Frontal cortex (tissue), 4 donors: ENCODE data around the gene ALDOC. TPM values are rescaled to one million over a fixed set of nuclear protein-coding genes. Genes with fewer than 3 reads are reported as not detected.
"Not testable (repeated sequence)": the region's sequence is repeated elsewhere in the genome, so short reads cannot be mapped to it uniquely, and the experiment has no call there.

ENCODE experiments used
- DNase-seq, 2 donors: peaks; one replicate each; pipeline ENCODE4 v3.0.0; 2012; ENCODE audit warnings: low spot score in 2 of 2
- FAIRE-seq: peaks from 2 replicates; lab custom pipeline; 2012; peaks lifted over from hg19 to GRCh38; lab: Jason Lieb, UNC
- total RNA-seq: library from RNA; depleted of rRNA; stranded (reverse); fragments of >200 nt; gene quantifications from one replicate; pipeline ENCODE4 v1.2.3, GENCODE V29; 2014
- donor health status: control.
- donor health status: control.
- donor health status: control.

The ALDOC gene
- 56.7 TPM for total RNA-seq

- FAIRE-seq = no peak
- peak; percentile 84 to 98 for DNase-seq
Measured at GRCh38 chr17:28576758-28577465, at the start of gene ALDOC. Gene ALDOC (minus strand): TSS chr17:28576895. CDS start chr17:28575532, 1,363 bp downstream.

- FAIRE-seq = no peak
Measured at GRCh38 chr17:28624148-28624547, 47.5 kb upstream of the ALDOC start.

GRCh38 chr17:28623696-28624095 is 47.0 kb upstream of the ALDOC start:
- FAIRE-seq (no peak), DNase-seq (no peak)

More at GRCh38 chr17:28624148-28624547, 47.5 kb upstream of the ALDOC start:
- no peak for DNase-seq

GRCh38 chr17:28622186-28622585 is 45.5 kb upstream of the ALDOC start:
- FAIRE-seq (no peak), DNase-seq (no peak)

GRCh38 chr17:28620010-28620409 is 43.3 kb upstream of the ALDOC start:
- DNase-seq = no peak
- no peak for FAIRE-seq

GRCh38 chr17:28618464-28618863 is 41.8 kb upstream of the ALDOC start:
- FAIRE-seq = no peak

GRCh38 chr17:28616281-28616680 is 39.6 kb upstream of the ALDOC start:
- DNase-seq = no peak
- FAIRE-seq = no peak

More at GRCh38 chr17:28618464-28618863, 41.8 kb upstream of the ALDOC start:
- no peak for DNase-seq

GRCh38 chr17:28615260-28615940 is 38.7 kb upstream of the ALDOC start:
- no peak for DNase-seq
- no peak for FAIRE-seq

GRCh38 chr17:28613931-28614381 is 37.3 kb upstream of the ALDOC start, which contains the start of gene RSKR:
Gene RSKR (minus strand): TSS chr17:28614185. CDS start chr17:28614161, 24 bp downstream.
- DNase-seq (peak in 1 of 2 donors; percentile 47), FAIRE-seq (no peak)

GRCh38 chr17:28612936-28613872 is 36.5 kb upstream of the ALDOC start:
- no peak for FAIRE-seq
- DNase-seq = peak; percentile 35 to 45

- no peak for FAIRE-seq
- DNase-seq = no peak
Measured at GRCh38 chr17:28612531-28612930, 35.8 kb upstream of the ALDOC start.

GRCh38 chr17:28610376-28610775 is 33.7 kb upstream of the ALDOC start:
- FAIRE-seq (no peak), DNase-seq (no peak)

- not testable (repeated sequence) for FAIRE-seq, DNase-seq
Measured at GRCh38 chr17:28604031-28604430, 27.3 kb upstream of the ALDOC start.

- FAIRE-seq = no peak
- DNase-seq = peak; percentile 47 to 74
Measured at GRCh38 chr17:28599311-28600184, 22.9 kb upstream of the ALDOC start.

- DNase-seq (peak; percentile 83 to 97), FAIRE-seq (no peak)
Measured at GRCh38 chr17:28598799-28599310, 22.2 kb upstream of the ALDOC start, which contains the start of gene SPAG5. Gene SPAG5 (minus strand): TSS chr17:28599025. CDS start chr17:28598946, 79 bp downstream.

GRCh38 chr17:28598389-28598788 is 21.7 kb upstream of the ALDOC start:
- FAIRE-seq (no peak), DNase-seq (no peak)

GRCh38 chr17:28597606-28598383 is 21.1 kb upstream of the ALDOC start:
- no peak for DNase-seq
- no peak for FAIRE-seq

- FAIRE-seq = no peak
- DNase-seq = no peak
Measured at GRCh38 chr17:28592260-28592659, 15.6 kb upstream of the ALDOC start.
